SK-N-SH (cell line): ENCODE results near the gene DUSP15. TPM values are rescaled to one million over a fixed set of nuclear protein-coding genes. Genes with fewer than 3 reads are reported as not detected.

ENCODE experiments used
- CTCF ChIA-PET: fragments of 300-600, 350-600 bp; formaldehyde crosslinking; extraction: SDS; loops from one replicate; lab custom pipeline; 2021; lab: Yijun Ruan, JAX
- POLR2A ChIA-PET: fragments of 350-600 bp; sonication (Branson Sonifier 250); formaldehyde crosslinking; extraction: SDS; loops from one replicate; lab custom pipeline; 2020; ENCODE audit warnings: antibody characterized with exemption, inconsistent platforms; lab: Yijun Ruan, JAX
- DNase-seq: peaks from one replicate; pipeline ENCODE4 v3.0.0; 2012
- H2AFZ ChIP-seq: fragments of 200-600 bp; sonication (generic); 2 replicates; pipeline ENCODE4 v1.8.1; 2016; ENCODE audit warnings: antibody characterized with exemption, mild to moderate bottlenecking, low read depth
- H3F3A ChIP-seq: fragments of 200-600 bp; sonication (generic); replicated peaks from 2 replicates; pipeline ENCODE3; 2016; ENCODE audit warnings: antibody characterized with exemption, mild to moderate bottlenecking; ENCODE audit not compliant: insufficient read depth
- H3K27ac ChIP-seq, 2 experiments: fragments of 200-500 bp in 1 of 2; fragments of 200-600 bp in 1 of 2; sonication (Bioruptor generic) in 1 of 2; sonication (generic), shearing (Covaris generic) in 1 of 2; 2 replicates each; pipeline versions ENCODE4 v1.5.1 to v1.6.1; 2014 to 2016; ENCODE audit warnings: low read depth in 2 of 2, inconsistent platforms in 1 of 2, low read length in 1 of 2, mild to moderate bottlenecking in 1 of 2, mixed read lengths in 1 of 2
- H3K27me3 ChIP-seq: fragments of 200-600 bp; sonication (generic), shearing (Covaris generic); 2 replicates; pipeline ENCODE4 v1.6.1; 2016; ENCODE audit warnings: mixed run types; ENCODE audit not compliant: insufficient read depth
- H3K36me3 ChIP-seq, 2 experiments: fragments of 200-500 bp in 1 of 2; fragments of 200-600 bp in 1 of 2; sonication (Bioruptor generic) in 1 of 2; sonication (generic) in 1 of 2; replicated peaks in 1 of 2; 2 replicates each; pipeline versions ENCODE3 to v1.5.1; 2014 to 2016; ENCODE audit warnings: low read length in 1 of 2, mild to moderate bottlenecking in 1 of 2; ENCODE audit not compliant: insufficient read depth in 2 of 2, control insufficient read depth in 1 of 2
- H3K4me1 ChIP-seq, 2 experiments: fragments of 200-500 bp in 1 of 2; fragments of 200-600 bp in 1 of 2; sonication (Bioruptor generic) in 1 of 2; sonication (generic), shearing (Covaris generic) in 1 of 2; 2 replicates each; pipeline versions ENCODE4 v1.5.1 to v1.6.1; 2014 to 2016; ENCODE audit warnings: low read depth in 1 of 2, low read length in 1 of 2, mixed run types in 1 of 2; ENCODE audit not compliant: insufficient read depth in 2 of 2, control insufficient read depth in 1 of 2
- H3K4me2 ChIP-seq: fragments of 200-600 bp; sonication (generic), shearing (Covaris generic); 2 replicates; pipeline ENCODE4 v1.6.1; 2017; ENCODE audit warnings: mixed run types
- H3K4me3 ChIP-seq, 2 experiments: fragments of 200-500 bp in 1 of 2; fragments of 200-600 bp in 1 of 2; sonication (Bioruptor generic) in 1 of 2; sonication (generic), shearing (Covaris generic) in 1 of 2; 2 replicates each; pipeline versions ENCODE4 v1.5.1 to v1.8.1; 2014 to 2016; ENCODE audit warnings: low read depth in 2 of 2, inconsistent platforms in 1 of 2, low read length in 1 of 2, mild to moderate bottlenecking in 1 of 2, mixed read lengths in 1 of 2, moderate library complexity in 1 of 2
- H3K79me2 ChIP-seq: fragments of 200-600 bp; sonication (generic); 2 replicates; pipeline ENCODE4 v1.8.1; 2017; ENCODE audit warnings: mild to moderate bottlenecking; ENCODE audit not compliant: insufficient read depth
- H3K9ac ChIP-seq: fragments of 200-600 bp; sonication (generic); 2 replicates; pipeline ENCODE4 v1.6.1; 2017; ENCODE audit warnings: mixed run types
- H3K9me2 ChIP-seq: fragments of 200-600 bp; sonication (generic); 2 replicates; pipeline ENCODE4 v1.6.1; 2017; ENCODE audit warnings: mixed run types
- H3K9me3 ChIP-seq: fragments of 200-600 bp; sonication (generic); 2 replicates; pipeline ENCODE4 v1.6.1; 2017; ENCODE audit warnings: mixed run types, mild to moderate bottlenecking, moderate library complexity
- H4K20me1 ChIP-seq: fragments of 200-600 bp; sonication (generic); 2 replicates; pipeline ENCODE4 v1.6.1; 2017; ENCODE audit warnings: mild to moderate bottlenecking, mixed run types; ENCODE audit not compliant: insufficient read depth
- CHD2 ChIP-seq: fragments of 150-350 bp; IDR thresholded peaks from 2 replicates; pipeline ENCODE4 v1.6.1; 2018; ENCODE audit warnings: low read length; ENCODE audit not compliant: partially characterized antibody
- EP300 ChIP-seq, 2 experiments: IDR thresholded peaks; 2 replicates each; pipeline versions ENCODE4 v1.4.0 to v1.6.1; 2012; ENCODE audit warnings: borderline replicate concordance in 1 of 2, low read depth in 1 of 2, low read length in 1 of 2
- JUND ChIP-seq: IDR thresholded peaks from 2 replicates; pipeline ENCODE4 v1.4.0; 2012
- MEF2A ChIP-seq: IDR thresholded peaks from 2 replicates; pipeline ENCODE4 v1.4.0; 2012; ENCODE audit warnings: low read depth, borderline replicate concordance
- NRF1 ChIP-seq: IDR thresholded peaks from 2 replicates; pipeline ENCODE4 v1.6.1; 2012; ENCODE audit warnings: low read depth, mild to moderate bottlenecking, low read length
- POLR2AphosphoS5 ChIP-seq: IDR thresholded peaks from 2 replicates; pipeline ENCODE4 v1.6.1; 2012; ENCODE audit warnings: low read depth, low read length
- RAD21 ChIP-seq: IDR thresholded peaks from 2 replicates; pipeline ENCODE4 v1.6.1; 2012; ENCODE audit warnings: mild to moderate bottlenecking, low read length
- RCOR1 ChIP-seq: fragments of 150-350 bp; IDR thresholded peaks from 2 replicates; pipeline ENCODE4 v1.6.1; 2017; ENCODE audit warnings: antibody characterized with exemption, low read length
- RFX5 ChIP-seq: IDR thresholded peaks from 2 replicates; pipeline ENCODE4 v1.6.1; 2012; ENCODE audit warnings: mild to moderate bottlenecking, improper control_type of control experiment, low read length
- SIN3A ChIP-seq: IDR thresholded peaks from 2 replicates; pipeline ENCODE4 v1.6.1; 2012; ENCODE audit warnings: low read depth, mild to moderate bottlenecking, low read length, moderate library complexity, borderline replicate concordance
- TEAD4 ChIP-seq: IDR thresholded peaks from 2 replicates; pipeline ENCODE4 v1.4.0; 2012; ENCODE audit warnings: mild to moderate bottlenecking, borderline replicate concordance; ENCODE audit not compliant: insufficient read depth
- YY1 ChIP-seq: IDR thresholded peaks from 2 replicates; pipeline ENCODE4 v1.4.0; 2012; ENCODE audit warnings: low read depth, mild to moderate bottlenecking
- WGBS: methylation state at CpG from one replicate; pipeline ENCODE4 v1.1.6; 2017; ENCODE audit warnings: low lambda C conversion rate; 5-methylcytosine and 5-hydroxymethylcytosine counted together
- polyA plus RNA-seq, 3 experiments: library from polyadenylated mRNA; depleted of rRNA; stranded (reverse); fragments of >200 nt; gene quantifications; 2 replicates each; pipeline ENCODE4 v1.2.3, GENCODE V29; 2012
- TF ChIP-seq, protein P1 (sequence below): IDR thresholded peaks from 2 replicates; pipeline ENCODE4 v1.4.0; 2012; ENCODE audit warnings: low read depth
- TF ChIP-seq, protein P2 (sequence below): fragments of 200-600 bp; sonication (generic); IDR thresholded peaks from 2 replicates; pipeline ENCODE4 v1.6.1; 2017; ENCODE audit warnings: antibody characterized with exemption, mild to moderate bottlenecking, moderate library complexity
- TF ChIP-seq, protein P3 (sequence below): IDR thresholded peaks from 2 replicates; pipeline ENCODE4; 2012

DUSP15 gene
- polyA plus RNA-seq, 1 of the 3 experiments (the other 2 are of a cell fraction), result 5.4 TPM

DNA sequence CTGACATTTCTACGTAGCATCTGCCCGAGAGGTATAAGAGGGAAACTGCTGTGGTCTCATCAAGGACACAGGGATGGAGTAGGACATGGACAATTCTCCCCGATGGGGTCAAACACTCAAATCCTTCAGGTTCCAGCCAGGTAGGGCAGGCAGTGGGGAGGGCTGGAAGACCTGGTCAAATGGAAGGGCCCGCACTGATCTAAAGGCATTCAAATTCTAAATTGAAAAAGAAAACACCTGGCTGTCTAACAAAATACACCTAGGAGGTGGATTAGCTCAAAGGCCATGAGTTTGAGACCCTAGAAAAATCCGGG is 8.2 kb downstream of the DUSP15 start:
- no peak for DNase-seq
- Histone ChIP-seq H3F3A (no peaks in the 10 kb centered on the region), H3K9ac (no peak overlapping the region), H3K27me3 (no peaks in the 10 kb centered on the region), H2AFZ (no peak overlapping the region), H3K36me3 (no peaks in the 10 kb centered on the region), H3K79me2 (no peaks in the 10 kb centered on the region), H4K20me1 (no peaks in the 10 kb centered on the region), H3K4me3 (peak overlapping the region; percentile 32 to 63; a peak in 3 of 4 replicates), H3K9me2 (no peaks in the 10 kb centered on the region), H3K4me1 (peaks cover 0 to 21% of the 10 kb centered on the region in 2 experiments; a peak in 2 of 4 replicates), H3K4me2 (peak overlapping the region; percentile 94), H3K9me3 (no peaks in the 10 kb centered on the region), H3K27ac (peak overlapping the region in 1 of 2 experiments; percentile 82; a peak in 2 of 4 replicates)
- TF ChIP-seq, protein P1, sequence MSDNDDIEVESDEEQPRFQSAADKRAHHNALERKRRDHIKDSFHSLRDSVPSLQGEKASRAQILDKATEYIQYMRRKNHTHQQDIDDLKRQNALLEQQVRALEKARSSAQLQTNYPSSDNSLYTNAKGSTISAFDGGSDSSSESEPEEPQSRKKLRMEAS, result no peak
- TF ChIP-seq NRF1 (no peak), MEF2A (no peak), TEAD4 (no peak), SIN3A (no peak)
- 80% methylated on average over 5 of the region's 5 CpGs for WGBS
- ChIA-PET CTCF (interaction anchor here (1.1 to 4.9 kb wide), 6 partner anchors 9 to 169 kb away, joined by 4 to 36 read pairs (median 12); partner anchors contain the start of gene FOXS1), POLR2A (interaction anchor here (1.8 kb wide), 1 partner anchor 9 kb away, joined by 6 read pairs; no protein-coding TSS in a partner anchor)

DNA sequence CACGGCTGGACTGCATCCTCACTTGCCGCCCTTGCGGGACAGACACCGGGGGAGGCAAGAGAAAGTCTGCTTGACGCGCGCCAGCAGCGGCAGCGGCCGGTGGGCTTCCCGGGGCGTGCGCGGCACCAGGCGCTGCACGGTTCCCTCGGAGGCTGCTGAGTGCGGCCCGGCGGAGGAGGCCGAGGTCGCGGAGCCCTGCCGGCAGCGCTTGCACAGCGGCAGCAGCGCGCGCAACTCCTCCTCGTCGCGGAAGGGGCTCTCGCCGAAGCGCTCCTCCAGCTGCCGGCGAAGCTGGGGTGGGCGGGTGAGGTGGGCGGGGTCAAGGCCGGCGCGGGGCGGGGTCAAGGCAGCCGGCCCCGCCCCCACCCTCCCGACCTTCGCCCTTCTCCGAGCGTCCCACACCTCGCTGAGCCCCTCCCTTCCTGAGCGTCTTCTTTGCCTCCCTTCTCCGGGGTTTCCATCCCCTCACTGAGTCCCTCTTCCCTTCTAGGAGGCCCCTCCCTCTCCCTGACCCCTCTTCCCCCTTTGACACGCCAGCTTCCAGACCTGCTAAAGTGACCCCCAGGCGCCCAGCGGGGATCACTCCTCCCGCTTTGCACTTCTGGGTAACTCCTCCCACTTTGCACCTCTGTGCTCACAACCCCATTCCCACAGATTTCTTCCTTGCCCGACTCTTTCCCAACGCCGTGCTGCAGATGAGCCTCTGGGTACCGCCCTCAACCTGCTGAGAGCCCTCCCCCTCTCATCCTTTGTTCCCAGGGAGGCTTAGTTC is 8.8 kb downstream of the DUSP15 start:
- no peaks in the 10 kb centered on the region for H4K20me1 ChIP-seq
- no peaks in the 10 kb centered on the region for H3K27me3 ChIP-seq
- no peaks in the 10 kb centered on the region for H3K36me3 ChIP-seq
- WGBS, result 6% methylated on average over 29 of the region's 60 CpGs
- H3K9ac ChIP-seq, result peak overlapping the region; percentile 57; the same call in 1 of the 2 replicates
- H3K9me3 ChIP-seq, result no peaks in the 10 kb centered on the region
- DNase-seq, result peak; percentile 99
- H3K4me1 ChIP-seq, result peaks cover 0 to 21% of the 10 kb centered on the region in 2 experiments; a peak in 2 of 4 replicates
- H3K4me2 ChIP-seq, result peak overlapping the region; percentile 94
- no peaks in the 10 kb centered on the region for H3K9me2 ChIP-seq
- peak overlapping the region; percentile 80; the same call in 1 of the 2 replicates for H2AFZ ChIP-seq
- CTCF ChIA-PET, result interaction anchor here (1.4 to 4.9 kb wide), 6 partner anchors 9 to 170 kb away, joined by 5 to 36 read pairs (median 14); partner anchors contain the start of genes FOXS1 and PDRG1
- H3F3A ChIP-seq, result no peaks in the 10 kb centered on the region
- POLR2A ChIA-PET, result interaction anchor here (1.8 kb wide), 1 partner anchor 10 kb away, joined by 6 read pairs; no protein-coding TSS in a partner anchor
- H3K79me2 ChIP-seq, result no peaks in the 10 kb centered on the region
- peak overlapping the region in 1 of 2 experiments; percentile 82; a peak in 2 of 4 replicates for H3K27ac ChIP-seq
- H3K4me3 ChIP-seq, result peak overlapping the region; percentile 62 to 63
- TF ChIP-seq NRF1 (peak; percentile 45; the same call in 1 of the 2 replicates), CHD2 (peak; percentile 26), YY1 (no peak)

DNA sequence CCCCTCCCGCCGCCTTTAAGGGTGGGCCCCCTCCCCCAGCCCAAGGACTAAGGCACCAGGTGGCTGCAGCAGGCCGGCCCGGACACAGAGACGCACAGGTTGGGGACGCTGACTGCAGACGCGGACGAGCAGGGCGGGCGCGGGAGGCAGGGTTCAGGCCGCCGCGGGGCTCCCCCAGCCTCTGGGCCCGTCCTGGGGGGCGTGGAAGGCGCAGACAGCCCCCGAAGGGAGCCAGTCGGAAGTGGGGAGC is 9.3 kb downstream of the DUSP15 start:
- H3K27ac ChIP-seq, result peak overlapping the region in 1 of 2 experiments; percentile 73; a peak in 1 of 4 replicates
- peak overlapping the region; percentile 80; the same call in 1 of the 2 replicates for H2AFZ ChIP-seq
- no peak for DNase-seq
- H3K9ac ChIP-seq, result peak overlapping the region; percentile 57; the same call in 1 of the 2 replicates
- no peaks in the 10 kb centered on the region for H3K9me3 ChIP-seq
- H3K27me3 ChIP-seq, result peaks cover 3% of the 10 kb centered on the region; the same call in 1 of the 2 replicates
- no peaks in the 10 kb centered on the region for H3K79me2 ChIP-seq
- H3K36me3 ChIP-seq, result no peaks in the 10 kb centered on the region
- WGBS, result 0% methylated on average over 2 of the region's 20 CpGs
- H4K20me1 ChIP-seq, result no peaks in the 10 kb centered on the region
- H3K4me3 ChIP-seq, result peak overlapping the region; percentile 62 to 63
- ChIA-PET CTCF (interaction anchor here (1.3 to 4.9 kb wide), 3 partner anchors 9 to 170 kb away, joined by 6 to 18 read pairs (median 11); partner anchors contain the start of gene PDRG1), POLR2A (interaction anchor here (1.8 kb wide), 1 partner anchor 10 kb away, joined by 6 read pairs; no protein-coding TSS in a partner anchor)
- no peaks in the 10 kb centered on the region for H3F3A ChIP-seq
- no peaks in the 10 kb centered on the region for H3K9me2 ChIP-seq
- H3K4me2 ChIP-seq, result peak overlapping the region; percentile 94
- H3K4me1 ChIP-seq, result peaks cover 0 to 21% of the 10 kb centered on the region in 2 experiments; a peak in 2 of 4 replicates
- TF ChIP-seq EP300 (IDR thresholded peaks at IDR 0.05; ENCODE audit: borderline replicate concordance in 1 of 2, low read depth in 1 of 2, low read length in 1 of 2), result no peak
- no peak for TF ChIP-seq TEAD4
- TF ChIP-seq RFX5, result no peak
- TF ChIP-seq, protein P2, sequence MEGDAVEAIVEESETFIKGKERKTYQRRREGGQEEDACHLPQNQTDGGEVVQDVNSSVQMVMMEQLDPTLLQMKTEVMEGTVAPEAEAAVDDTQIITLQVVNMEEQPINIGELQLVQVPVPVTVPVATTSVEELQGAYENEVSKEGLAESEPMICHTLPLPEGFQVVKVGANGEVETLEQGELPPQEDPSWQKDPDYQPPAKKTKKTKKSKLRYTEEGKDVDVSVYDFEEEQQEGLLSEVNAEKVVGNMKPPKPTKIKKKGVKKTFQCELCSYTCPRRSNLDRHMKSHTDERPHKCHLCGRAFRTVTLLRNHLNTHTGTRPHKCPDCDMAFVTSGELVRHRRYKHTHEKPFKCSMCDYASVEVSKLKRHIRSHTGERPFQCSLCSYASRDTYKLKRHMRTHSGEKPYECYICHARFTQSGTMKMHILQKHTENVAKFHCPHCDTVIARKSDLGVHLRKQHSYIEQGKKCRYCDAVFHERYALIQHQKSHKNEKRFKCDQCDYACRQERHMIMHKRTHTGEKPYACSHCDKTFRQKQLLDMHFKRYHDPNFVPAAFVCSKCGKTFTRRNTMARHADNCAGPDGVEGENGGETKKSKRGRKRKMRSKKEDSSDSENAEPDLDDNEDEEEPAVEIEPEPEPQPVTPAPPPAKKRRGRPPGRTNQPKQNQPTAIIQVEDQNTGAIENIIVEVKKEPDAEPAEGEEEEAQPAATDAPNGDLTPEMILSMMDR, result no peak
- no peak for TF ChIP-seq POLR2AphosphoS5
- TF ChIP-seq JUND, result no peak
- no peak for TF ChIP-seq RCOR1
- TF ChIP-seq, protein P3, sequence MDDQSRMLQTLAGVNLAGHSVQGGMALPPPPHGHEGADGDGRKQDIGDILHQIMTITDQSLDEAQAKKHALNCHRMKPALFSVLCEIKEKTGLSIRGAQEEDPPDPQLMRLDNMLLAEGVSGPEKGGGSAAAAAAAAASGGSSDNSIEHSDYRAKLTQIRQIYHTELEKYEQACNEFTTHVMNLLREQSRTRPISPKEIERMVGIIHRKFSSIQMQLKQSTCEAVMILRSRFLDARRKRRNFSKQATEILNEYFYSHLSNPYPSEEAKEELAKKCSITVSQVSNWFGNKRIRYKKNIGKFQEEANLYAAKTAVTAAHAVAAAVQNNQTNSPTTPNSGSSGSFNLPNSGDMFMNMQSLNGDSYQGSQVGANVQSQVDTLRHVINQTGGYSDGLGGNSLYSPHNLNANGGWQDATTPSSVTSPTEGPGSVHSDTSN, result no peak
- TF ChIP-seq RAD21, result no peak
